H9 (cell line): Measurements from ENCODE around the gene MCCC1. TPM values are rescaled to one million over a fixed set of nuclear protein-coding genes. Genes with fewer than 3 reads are reported as not detected.

Experiments
- DNase-seq: peaks from one replicate; pipeline ENCODE4 v3.0.0-alpha.2; 2017
- H2AFZ ChIP-seq: one replicate; pipeline ENCODE4 v1.6.1; 2013; ENCODE audit warnings: mild to moderate bottlenecking, low read length, control low read depth, moderate library complexity
- H2AK5ac ChIP-seq: 2 replicates; pipeline ENCODE4 v1.6.1; 2013; ENCODE audit warnings: low read length, control low read depth, mixed read lengths; ENCODE audit not compliant: insufficient read length
- H2BK120ac ChIP-seq: one replicate; pipeline ENCODE4 v1.6.1; 2013; ENCODE audit warnings: low read depth, mild to moderate bottlenecking, low read length, control low read depth, inconsistent platforms; ENCODE audit not compliant: poor library complexity, severe bottlenecking
- H2BK12ac ChIP-seq: 2 replicates; pipeline ENCODE4 v1.6.1; 2013; ENCODE audit warnings: low read length, control low read depth, mixed read lengths, low read depth; ENCODE audit not compliant: insufficient read length
- H2BK15ac ChIP-seq: 2 replicates; pipeline ENCODE4 v1.6.1; 2013; ENCODE audit warnings: low read depth, low read length, control low read depth
- H2BK20ac ChIP-seq: one replicate; pipeline ENCODE4 v1.6.1; 2013; ENCODE audit warnings: low read depth, mild to moderate bottlenecking, low read length, control low read depth, inconsistent platforms; ENCODE audit not compliant: poor library complexity, severe bottlenecking
- H2BK5ac ChIP-seq: 2 replicates; pipeline ENCODE4 v1.6.1; 2013; ENCODE audit warnings: low read length, control low read depth, mixed read lengths; ENCODE audit not compliant: insufficient read length
- H3K14ac ChIP-seq: 2 replicates; pipeline ENCODE4 v1.6.1; 2013; ENCODE audit warnings: low read length, control low read depth; ENCODE audit not compliant: insufficient read depth
- H3K18ac ChIP-seq: 2 replicates; pipeline ENCODE4 v1.6.1; 2013; ENCODE audit warnings: low read depth, mild to moderate bottlenecking, mixed read lengths, low read length, control low read depth; ENCODE audit not compliant: insufficient read length
- H3K23ac ChIP-seq: 2 replicates; pipeline ENCODE4 v1.6.1; 2013; ENCODE audit warnings: low read length, control low read depth, mixed read lengths, low read depth; ENCODE audit not compliant: insufficient read length
- H3K23me2 ChIP-seq: 2 replicates; pipeline ENCODE4 v1.6.1; 2013; ENCODE audit warnings: low read depth, mild to moderate bottlenecking, mixed read lengths, low read length, control low read depth; ENCODE audit not compliant: insufficient read length, poor library complexity, severe bottlenecking
- H3K27ac ChIP-seq: 2 replicates; pipeline ENCODE4 v1.5.1; 2013; ENCODE audit warnings: low read length, control low read depth, mixed read lengths, low read depth; ENCODE audit not compliant: insufficient read length
- H3K27me3 ChIP-seq: 2 replicates; pipeline ENCODE4 v1.6.1; 2013; ENCODE audit warnings: low read length, control low read depth, inconsistent platforms; ENCODE audit not compliant: insufficient read depth
- H3K4ac ChIP-seq: 2 replicates; pipeline ENCODE4 v1.6.1; 2013; ENCODE audit warnings: low read depth, mild to moderate bottlenecking, control low read depth, inconsistent platforms, low read length, moderate library complexity
- H3K4me1 ChIP-seq: 2 replicates; pipeline ENCODE4 v1.6.1; 2013; ENCODE audit warnings: low read length, control low read depth, inconsistent platforms; ENCODE audit not compliant: insufficient read depth
- H3K4me2 ChIP-seq: 2 replicates; pipeline ENCODE4 v1.6.1; 2013; ENCODE audit warnings: low read length, control low read depth, mixed read lengths; ENCODE audit not compliant: insufficient read length, insufficient read depth
- H3K56ac ChIP-seq: 2 replicates; pipeline ENCODE4 v1.6.1; 2013; ENCODE audit warnings: low read depth, mild to moderate bottlenecking, mixed read lengths, low read length, control low read depth; ENCODE audit not compliant: insufficient read length
- H3K79me1 ChIP-seq: 2 replicates; pipeline ENCODE4 v1.6.1; 2013; ENCODE audit warnings: low read depth, mild to moderate bottlenecking, moderate library complexity, low read length, control low read depth, inconsistent platforms; ENCODE audit not compliant: insufficient read depth, poor library complexity, severe bottlenecking
- H3K79me2 ChIP-seq: 2 replicates; pipeline ENCODE4 v1.6.1; 2013; ENCODE audit warnings: low read length, control low read depth, inconsistent platforms; ENCODE audit not compliant: insufficient read depth
- H3K9ac ChIP-seq: 2 replicates; pipeline ENCODE4 v1.6.1; 2013; ENCODE audit warnings: low read length, control low read depth, mixed read lengths; ENCODE audit not compliant: insufficient read length; ENCODE audit errors: extremely low read depth
- H3K9me3 ChIP-seq: one replicate; pipeline ENCODE4 v1.6.1; 2013; ENCODE audit warnings: low read depth, low read length, inconsistent platforms; ENCODE audit not compliant: control insufficient read depth
- H3T11ph ChIP-seq: one replicate; pipeline ENCODE4 v1.6.1; 2013; ENCODE audit warnings: mild to moderate bottlenecking, low read length, control low read depth, inconsistent platforms
- H4K20me1 ChIP-seq: one replicate; pipeline ENCODE4 v1.6.1; 2013; ENCODE audit not compliant: control insufficient read depth, insufficient read length, insufficient read depth
- H4K5ac ChIP-seq: 2 replicates; pipeline ENCODE4 v1.6.1; 2013; ENCODE audit warnings: low read depth, mild to moderate bottlenecking, mixed read lengths, low read length, control low read depth; ENCODE audit not compliant: insufficient read length
- H4K8ac ChIP-seq: replicated peaks from 2 replicates; pipeline ENCODE4 v1.6.1; 2013; ENCODE audit warnings: low read length, control low read depth, mixed read lengths, low read depth; ENCODE audit not compliant: insufficient read length
- H4K91ac ChIP-seq: 2 replicates; pipeline ENCODE4 v1.6.1; 2013; ENCODE audit warnings: low read depth, mild to moderate bottlenecking, moderate library complexity, mixed read lengths, low read length, control low read depth; ENCODE audit not compliant: insufficient read length
- H3K27ac Mint-ChIP-seq, 3 experiments: 2 replicates in 2 of 3; 3 replicates in 1 of 3; pipeline ENCODE4 v1.8.0; 2020 to 2021; ENCODE audit warnings: mixed read lengths in 3 of 3, mild to moderate bottlenecking in 1 of 3, moderate library complexity in 1 of 3
- H3K27me3 Mint-ChIP-seq: 2 replicates; pipeline ENCODE4 v1.8.0; 2021; ENCODE audit warnings: low read depth, mild to moderate bottlenecking, moderate library complexity, mixed read lengths
- H3K36me3 Mint-ChIP-seq, 3 experiments: 2 replicates in 2 of 3; 3 replicates in 1 of 3; pipeline ENCODE4 v1.8.0; 2020 to 2021; ENCODE audit warnings: low read depth in 3 of 3, mixed read lengths in 3 of 3; ENCODE audit not compliant: insufficient read depth in 1 of 3
- H3K4me1 Mint-ChIP-seq, 2 experiments: 2 replicates each; pipeline ENCODE4 v1.8.0; 2020; ENCODE audit warnings: mixed read lengths in 2 of 2
- H3K4me3 Mint-ChIP-seq, 2 experiments: 2 replicates in 1 of 2; 3 replicates in 1 of 2; pipeline ENCODE4 v1.8.0; 2020 to 2021; ENCODE audit warnings: mild to moderate bottlenecking in 2 of 2, mixed read lengths in 2 of 2, moderate library complexity in 1 of 2
- H3K9me3 Mint-ChIP-seq, 2 experiments: 2 replicates in 1 of 2; 3 replicates in 1 of 2; pipeline ENCODE4 v1.8.0; 2020; ENCODE audit warnings: mild to moderate bottlenecking in 2 of 2, mixed read lengths in 2 of 2, moderate library complexity in 1 of 2
- WGBS: extraction: QIAGEN DNeasy Blood & Tissue Kit; methylation state at CpG from one replicate; pipeline ENCODE4 v1.1.7; 2013; ENCODE audit warnings: missing lambda C conversion rate, low lambda C conversion rate, mixed read lengths; ENCODE audit not compliant: insufficient read length; ENCODE audit errors: extremely low coverage; 5-methylcytosine and 5-hydroxymethylcytosine counted together
- total RNA-seq: library from RNA; stranded (reverse); gene quantifications from 2 replicates; pipeline ENCODE4 v1.2.1, GENCODE V29; 2021
- TF ChIP-seq, protein P1 (sequence below): fragments of 200-600 bp; sonication (generic); conservative IDR thresholded peaks from 3 replicates; pipeline ENCODE4 v1.8.0; 2021; ENCODE audit warnings: antibody characterized with exemption, mild to moderate bottlenecking

MCCC1 gene
- total RNA-seq, 1 experiment from 2014 or later: 18.3 TPM

DNA sequence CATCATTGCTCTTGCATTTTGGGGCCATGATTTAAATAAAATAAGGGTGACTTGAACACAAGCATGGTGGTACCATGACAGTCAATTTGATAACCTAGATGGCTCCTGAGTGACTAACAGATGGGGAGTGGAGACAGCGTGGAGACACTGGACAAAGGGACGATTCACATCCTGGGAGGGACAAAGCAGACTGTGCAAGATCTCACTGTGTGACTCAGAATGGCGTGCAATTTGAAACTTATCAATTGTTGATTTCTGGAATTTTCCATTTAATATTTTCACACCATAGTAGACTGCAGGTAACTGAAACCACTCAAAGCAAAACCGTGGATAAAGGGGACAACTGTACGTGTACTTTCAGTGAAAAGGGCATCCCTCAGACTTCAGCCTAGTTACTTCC lies 25.5 kb downstream of the MCCC1 start:
- Histone ChIP-seq H2AK5ac (no peak overlapping the region), H3K14ac (no peak overlapping the region), H4K20me1 (no peaks in the 10 kb centered on the region), H2BK12ac (no peak overlapping the region), H2BK5ac (no peak overlapping the region), H4K5ac (no peak overlapping the region), H3K18ac (no peak overlapping the region), H3K23ac (no peak overlapping the region), H3K79me2 (no peaks in the 10 kb centered on the region), H3K4ac (no peak overlapping the region), H3K27me3 (no peaks in the 10 kb centered on the region), H3K4me2 (no peak overlapping the region), H2AFZ (no peak overlapping the region), H2BK120ac (no peak overlapping the region), H3K27ac (no peak overlapping the region), H4K8ac (no peak overlapping the region), H3K9ac (no peak overlapping the region), H3K23me2 (no peaks in the 10 kb centered on the region), H3T11ph (no peak overlapping the region), H2BK15ac (no peak overlapping the region), H3K56ac (no peak overlapping the region), H4K91ac (no peak overlapping the region), H2BK20ac (no peak overlapping the region), H3K79me1 (no peaks in the 10 kb centered on the region), H3K9me3 (peaks cover 3% of the 10 kb centered on the region), H3K4me1 (no peaks in the 10 kb centered on the region)
- TF ChIP-seq, protein P1, sequence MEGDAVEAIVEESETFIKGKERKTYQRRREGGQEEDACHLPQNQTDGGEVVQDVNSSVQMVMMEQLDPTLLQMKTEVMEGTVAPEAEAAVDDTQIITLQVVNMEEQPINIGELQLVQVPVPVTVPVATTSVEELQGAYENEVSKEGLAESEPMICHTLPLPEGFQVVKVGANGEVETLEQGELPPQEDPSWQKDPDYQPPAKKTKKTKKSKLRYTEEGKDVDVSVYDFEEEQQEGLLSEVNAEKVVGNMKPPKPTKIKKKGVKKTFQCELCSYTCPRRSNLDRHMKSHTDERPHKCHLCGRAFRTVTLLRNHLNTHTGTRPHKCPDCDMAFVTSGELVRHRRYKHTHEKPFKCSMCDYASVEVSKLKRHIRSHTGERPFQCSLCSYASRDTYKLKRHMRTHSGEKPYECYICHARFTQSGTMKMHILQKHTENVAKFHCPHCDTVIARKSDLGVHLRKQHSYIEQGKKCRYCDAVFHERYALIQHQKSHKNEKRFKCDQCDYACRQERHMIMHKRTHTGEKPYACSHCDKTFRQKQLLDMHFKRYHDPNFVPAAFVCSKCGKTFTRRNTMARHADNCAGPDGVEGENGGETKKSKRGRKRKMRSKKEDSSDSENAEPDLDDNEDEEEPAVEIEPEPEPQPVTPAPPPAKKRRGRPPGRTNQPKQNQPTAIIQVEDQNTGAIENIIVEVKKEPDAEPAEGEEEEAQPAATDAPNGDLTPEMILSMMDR: no peak
- Mint-ChIP-seq H3K36me3 (peaks cover 26 to 53% (median 46%) of the 10 kb centered on the region in 3 experiments), H3K9me3 (peaks cover 8 to 20% of the 10 kb centered on the region in 2 experiments), H3K4me3 (no peak overlapping the region), H3K4me1 (no peaks in the 10 kb centered on the region), H3K27me3 (no peaks in the 10 kb centered on the region), H3K27ac (no peak overlapping the region)
- no peak for DNase-seq
- no CpG with 5 or more reads among the region's 5 CpGs for WGBS
